Smooth muscle cell (in vitro differentiated cells): ENCODE data around the gene SUMF2. TPM values are rescaled to one million over a fixed set of nuclear protein-coding genes. Genes with fewer than 3 reads are reported as not detected.
"Not testable (repeated sequence)": the region's sequence is repeated elsewhere in the genome, so short reads cannot be mapped to it uniquely, and the experiment has no call there.

ENCODE experiments used
- DNase-seq: peaks from one replicate; lab custom pipeline; 2025; ENCODE audit not compliant: unreplicated experiment; lab: John Stamatoyannopoulos, UW
- H2AFZ ChIP-seq: fragments of 200-600 bp; sonication (generic); 2 replicates; pipeline ENCODE4 v1.6.0; 2016; ENCODE audit warnings: antibody characterized with exemption, low read depth, mild to moderate bottlenecking
- H3F3A ChIP-seq: fragments of 200-600 bp; sonication (generic); 2 replicates; pipeline ENCODE4 v1.6.0; 2017; ENCODE audit warnings: antibody characterized with exemption, low read depth
- H3K27ac ChIP-seq: fragments of 200-600 bp; sonication (generic); 2 replicates; pipeline ENCODE4 v1.5.1; 2016; ENCODE audit warnings: low read depth, mild to moderate bottlenecking
- H3K27me3 ChIP-seq: fragments of 200-600 bp; sonication (generic); 2 replicates; pipeline ENCODE4 v1.6.1; 2016; ENCODE audit warnings: low read depth, mild to moderate bottlenecking
- H3K36me3 ChIP-seq: fragments of 200-600 bp; sonication (generic); 2 replicates; pipeline ENCODE4 v1.5.1; 2016; ENCODE audit warnings: low read depth
- H3K4me1 ChIP-seq: fragments of 200-600 bp; sonication (generic); 2 replicates; pipeline ENCODE4 v1.5.1; 2016; ENCODE audit warnings: low read depth
- H3K4me2 ChIP-seq: fragments of 200-600 bp; sonication (generic); 2 replicates; pipeline ENCODE4 v1.6.0; 2016; ENCODE audit warnings: mild to moderate bottlenecking
- H3K4me3 ChIP-seq: fragments of 200-600 bp; sonication (generic); 2 replicates; pipeline ENCODE4 v1.5.1; 2016; ENCODE audit warnings: mild to moderate bottlenecking
- H3K79me2 ChIP-seq: fragments of 200-600 bp; sonication (generic); 2 replicates; pipeline ENCODE4 v1.6.0; 2016; ENCODE audit warnings: low read depth, mild to moderate bottlenecking
- H3K9ac ChIP-seq: fragments of 200-600 bp; sonication (generic); 2 replicates; pipeline ENCODE4 v1.6.0; 2016; ENCODE audit warnings: low read depth
- H3K9me3 ChIP-seq: fragments of 200-600 bp; sonication (generic); replicated peaks from 2 replicates; pipeline ENCODE4 v1.5.1; 2016; ENCODE audit warnings: low read depth
- H4K20me1 ChIP-seq: fragments of 200-600 bp; sonication (generic); 2 replicates; pipeline ENCODE4 v1.6.0; 2016; ENCODE audit warnings: low read depth
- WGBS: methylation state at CpG from one replicate; pipeline ENCODE4 v1.1.7; 2016; ENCODE audit warnings: low lambda C conversion rate; 5-methylcytosine and 5-hydroxymethylcytosine counted together
- polyA plus RNA-seq: library from polyadenylated mRNA; unstranded; fragments of >200 nt; fragmentation: Nextera tagmentation; extraction: Ambion mirVana; gene quantifications from 2 replicates; pipeline ENCODE4 v1.2.1, GENCODE V29; 2016
- total RNA-seq: library from RNA; depleted of rRNA; stranded (reverse); fragments of >200 nt; gene quantifications from 2 replicates; pipeline ENCODE4 v1.2.3, GENCODE V29; 2014
- TF ChIP-seq, protein P1 (sequence below): fragments of 200-600 bp; sonication (generic); IDR thresholded peaks from 2 replicates; pipeline ENCODE4 v1.5.1; 2017; ENCODE audit warnings: borderline replicate concordance, mild to moderate bottlenecking, antibody characterized with exemption; ENCODE audit not compliant: insufficient read depth, poor library complexity, severe bottlenecking

Gene SUMF2
- total and polyA plus RNA-seq, 2 experiments from 2014 or later, result 62.2 to 123 TPM

DNA sequence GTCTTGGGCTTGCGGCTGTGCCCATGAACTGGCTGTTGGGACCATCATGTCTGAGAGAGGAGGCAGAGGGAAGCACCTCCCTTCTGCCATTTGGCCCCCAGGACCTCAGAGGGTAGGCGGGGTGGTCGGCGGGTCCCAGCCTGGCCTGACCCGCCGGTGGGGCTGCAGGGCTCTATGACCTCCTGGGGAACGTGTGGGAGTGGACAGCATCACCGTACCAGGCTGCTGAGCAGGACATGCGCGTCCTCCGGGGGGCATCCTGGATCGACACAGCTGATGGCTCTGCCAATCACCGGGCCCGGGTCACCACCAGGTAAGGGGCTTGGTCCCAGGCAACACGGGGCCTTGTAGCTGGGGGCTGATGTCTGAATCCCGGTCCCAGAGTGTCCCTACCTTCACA lies 14.1 kb downstream of the SUMF2 start:
- Histone ChIP-seq H3K4me1 (no peaks in the 10 kb centered on the region), H3K9ac (no peak overlapping the region), H3K27ac (no peak overlapping the region), H3F3A (no peaks in the 10 kb centered on the region), H3K4me3 (no peak overlapping the region), H3K36me3 (no peaks in the 10 kb centered on the region), H2AFZ (no peak overlapping the region), H3K27me3 (no peaks in the 10 kb centered on the region), H3K4me2 (no peak overlapping the region), H4K20me1 (peaks cover 3% of the 10 kb centered on the region), H3K79me2 (no peaks in the 10 kb centered on the region), H3K9me3 (no peaks in the 10 kb centered on the region)
- DNase-seq, result no peak
- 97% methylated on average over 16 of the region's 16 CpGs for WGBS
- TF ChIP-seq, protein P1, sequence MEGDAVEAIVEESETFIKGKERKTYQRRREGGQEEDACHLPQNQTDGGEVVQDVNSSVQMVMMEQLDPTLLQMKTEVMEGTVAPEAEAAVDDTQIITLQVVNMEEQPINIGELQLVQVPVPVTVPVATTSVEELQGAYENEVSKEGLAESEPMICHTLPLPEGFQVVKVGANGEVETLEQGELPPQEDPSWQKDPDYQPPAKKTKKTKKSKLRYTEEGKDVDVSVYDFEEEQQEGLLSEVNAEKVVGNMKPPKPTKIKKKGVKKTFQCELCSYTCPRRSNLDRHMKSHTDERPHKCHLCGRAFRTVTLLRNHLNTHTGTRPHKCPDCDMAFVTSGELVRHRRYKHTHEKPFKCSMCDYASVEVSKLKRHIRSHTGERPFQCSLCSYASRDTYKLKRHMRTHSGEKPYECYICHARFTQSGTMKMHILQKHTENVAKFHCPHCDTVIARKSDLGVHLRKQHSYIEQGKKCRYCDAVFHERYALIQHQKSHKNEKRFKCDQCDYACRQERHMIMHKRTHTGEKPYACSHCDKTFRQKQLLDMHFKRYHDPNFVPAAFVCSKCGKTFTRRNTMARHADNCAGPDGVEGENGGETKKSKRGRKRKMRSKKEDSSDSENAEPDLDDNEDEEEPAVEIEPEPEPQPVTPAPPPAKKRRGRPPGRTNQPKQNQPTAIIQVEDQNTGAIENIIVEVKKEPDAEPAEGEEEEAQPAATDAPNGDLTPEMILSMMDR, result no peak

DNA sequence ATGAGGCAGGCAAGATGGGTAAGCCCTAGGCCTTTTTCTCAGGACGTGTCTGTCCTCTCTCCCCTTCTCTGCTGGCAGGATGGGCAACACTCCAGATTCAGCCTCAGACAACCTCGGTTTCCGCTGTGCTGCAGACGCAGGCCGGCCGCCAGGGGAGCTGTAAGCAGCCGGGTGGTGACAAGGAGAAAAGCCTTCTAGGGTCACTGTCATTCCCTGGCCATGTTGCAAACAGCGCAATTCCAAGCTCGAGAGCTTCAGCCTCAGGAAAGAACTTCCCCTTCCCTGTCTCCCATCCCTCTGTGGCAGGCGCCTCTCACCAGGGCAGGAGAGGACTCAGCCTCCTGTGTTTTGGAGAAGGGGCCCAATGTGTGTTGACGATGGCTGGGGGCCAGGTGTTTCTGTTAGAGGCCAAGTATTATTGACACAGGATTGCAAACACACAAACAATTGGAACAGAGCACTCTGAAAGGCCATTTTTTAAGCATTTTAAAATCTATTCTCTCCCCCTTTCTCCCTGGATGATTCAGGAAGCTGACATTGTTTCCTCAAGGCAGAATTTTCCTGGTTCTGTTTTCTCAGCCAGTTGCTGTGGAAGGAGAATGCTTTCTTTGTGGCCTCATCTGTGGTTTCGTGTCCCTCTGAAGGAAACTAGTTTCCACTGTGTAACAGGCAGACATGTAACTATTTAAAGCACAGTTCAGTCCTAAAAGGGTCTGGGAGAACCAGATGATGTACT lies 15.5 kb downstream of the SUMF2 start:
- no peaks in the 10 kb centered on the region for H3K36me3 ChIP-seq
- TF ChIP-seq, protein P1, result no peak
- H3K9me3 ChIP-seq, result no peaks in the 10 kb centered on the region
- H2AFZ ChIP-seq, result no peak overlapping the region
- no peaks in the 10 kb centered on the region for H3K79me2 ChIP-seq
- H4K20me1 ChIP-seq, result peaks cover under 1% of the 10 kb centered on the region
- no peak overlapping the region for H3K27ac ChIP-seq
- no peak overlapping the region for H3K9ac ChIP-seq
- no peaks in the 10 kb centered on the region for H3K4me1 ChIP-seq
- H3K27me3 ChIP-seq, result no peaks in the 10 kb centered on the region
- no peak for DNase-seq
- no peaks in the 10 kb centered on the region for H3F3A ChIP-seq
- no peak overlapping the region for H3K4me3 ChIP-seq
- 89% methylated on average over 12 of the region's 12 CpGs for WGBS
- no peak overlapping the region for H3K4me2 ChIP-seq

DNA sequence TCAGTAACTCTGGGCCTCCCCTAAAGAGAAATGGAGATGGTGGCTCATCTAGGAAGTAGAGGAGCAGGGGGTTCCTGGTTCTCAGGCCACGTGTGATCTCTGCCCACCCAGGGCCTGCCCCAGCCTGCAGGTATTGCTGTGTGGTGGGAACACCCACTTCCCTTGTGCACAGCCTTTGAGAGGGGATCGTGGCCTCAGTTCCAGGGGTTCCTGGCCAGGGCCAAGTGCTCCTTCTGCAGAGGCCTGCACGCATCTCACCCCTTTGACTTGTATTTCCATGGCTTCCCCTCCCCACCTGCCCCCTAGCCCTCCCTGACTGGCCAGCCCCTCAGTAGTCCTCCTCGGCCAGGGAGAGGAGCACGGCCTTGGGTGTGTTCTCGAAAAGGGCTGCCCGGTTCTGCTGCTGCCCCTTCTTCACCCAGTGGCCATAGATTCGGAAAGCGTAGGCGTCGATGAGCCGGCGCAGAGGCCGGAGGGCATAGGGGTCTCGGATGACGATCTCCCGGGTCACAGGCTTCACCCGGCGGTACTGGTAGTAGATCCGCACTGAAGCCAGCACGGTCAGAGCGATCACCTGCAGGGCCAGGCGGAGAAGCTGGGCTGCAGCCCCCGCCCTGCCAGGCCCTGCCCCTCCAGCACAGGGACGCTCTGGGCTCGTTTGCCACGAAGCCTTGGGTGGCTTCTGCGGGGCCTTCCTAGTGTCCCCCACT lies 16.8 kb downstream of the SUMF2 start:
- not testable (repeated sequence) for H3F3A ChIP-seq, H3K4me2 ChIP-seq, H3K4me3 ChIP-seq, H3K27ac ChIP-seq, H3K79me2 ChIP-seq, H4K20me1 ChIP-seq, H3K4me1 ChIP-seq, H3K9me3 ChIP-seq, H3K27me3 ChIP-seq, H2AFZ ChIP-seq, H3K36me3 ChIP-seq, H3K9ac ChIP-seq, DNase-seq
- WGBS, result 95% methylated on average over 28 of the region's 28 CpGs

DNA sequence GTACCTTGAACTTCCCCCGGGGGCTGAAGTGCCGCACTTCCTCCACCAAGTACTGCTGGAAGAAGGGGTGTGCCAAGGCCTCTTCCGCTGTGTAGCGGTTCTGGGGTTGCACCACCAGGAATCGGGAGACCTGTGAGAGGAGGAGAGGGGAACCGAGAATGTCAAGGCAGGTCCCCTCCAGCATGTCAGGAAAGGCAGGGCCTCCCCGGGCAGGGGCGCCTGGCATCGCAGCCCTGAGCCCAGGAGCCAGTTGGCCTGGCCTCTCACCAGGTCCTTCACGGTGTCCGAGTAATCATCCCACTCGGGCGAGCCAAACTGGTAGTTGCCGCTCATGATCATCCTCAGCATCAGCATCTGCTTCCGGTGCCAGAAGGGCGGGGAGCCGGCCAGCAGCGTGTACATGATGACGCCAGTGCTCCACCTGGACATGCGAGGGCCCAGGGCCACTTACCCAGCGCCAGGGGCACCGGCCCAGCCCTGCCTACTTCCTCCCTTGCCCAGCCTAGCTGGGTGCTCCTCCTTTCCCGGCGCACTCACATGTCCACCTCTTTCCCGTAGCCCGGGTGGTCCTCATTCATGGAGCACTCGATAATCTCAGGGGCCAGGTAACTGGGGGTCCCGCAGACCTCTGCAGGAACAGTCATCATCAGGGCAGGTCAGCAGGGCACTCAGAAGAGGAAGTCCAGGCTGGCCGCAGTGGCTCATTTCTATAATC lies 17.7 kb downstream of the SUMF2 start:
- Histone ChIP-seq H3K4me3 (no peak overlapping the region), H4K20me1 (no peaks in the 10 kb centered on the region), H3K9ac (no peak overlapping the region), H3K36me3 (no peaks in the 10 kb centered on the region), H3F3A (no peaks in the 10 kb centered on the region), H3K27me3 (no peaks in the 10 kb centered on the region), H3K27ac (no peak overlapping the region), H3K4me1 (no peaks in the 10 kb centered on the region), H3K79me2 (no peaks in the 10 kb centered on the region), H2AFZ (no peak overlapping the region), H3K4me2 (no peak overlapping the region), H3K9me3 (no peaks in the 10 kb centered on the region)
- WGBS, result 95% methylated on average over 25 of the region's 29 CpGs
- TF ChIP-seq, protein P1, result no peak
- no peak for DNase-seq
